ENCODE data around the gene TREH.

The TREH gene

GRCh38 chr11:118663381-118663780 is 16.1 kb downstream of the TREH start:
- no peak for DNase-seq (ENCODE audit: low spot score)

GRCh38 chr11:118662401-118663271 is 16.8 kb downstream of the TREH start:
- no peak for DNase-seq (ENCODE audit: low spot score)

- no peak for DNase-seq (ENCODE audit: low spot score)
These were observed 17.8 kb downstream of the TREH start for GRCh38 chr11:118661425-118662301.

- no peak for DNase-seq (ENCODE audit: low spot score)
These were observed 18.6 kb downstream of the TREH start for GRCh38 chr11:118660681-118661424.

GRCh38 chr11:118659953-118660680 is 19.3 kb downstream of the TREH start:
- DNase-seq (ENCODE audit: low spot score): no peak

- peak; percentile 95 for DNase-seq (ENCODE audit: low spot score)
These were observed 20.0 kb downstream of the TREH start for GRCh38 chr11:118659314-118659952.

GRCh38 chr11:118658429-118659313 is 20.8 kb downstream of the TREH start:
- peak; percentile 54 for DNase-seq (ENCODE audit: low spot score)

- no peak for DNase-seq (ENCODE audit: low spot score)
These were observed 21.6 kb downstream of the TREH start for GRCh38 chr11:118657709-118658428.

- no peak for DNase-seq (ENCODE audit: low spot score)
These were observed 22.2 kb downstream of the TREH start for GRCh38 chr11:118657238-118657637.

- DNase-seq (ENCODE audit: low spot score): no peak
These were observed 22.8 kb downstream of the TREH start for GRCh38 chr11:118656563-118657165.

- no peak for DNase-seq (ENCODE audit: low spot score)
These were observed 23.8 kb downstream of the TREH start for GRCh38 chr11:118655486-118656190.

GRCh38 chr11:118653684-118654390 is 25.6 kb downstream of the TREH start:
- DNase-seq (ENCODE audit: low spot score): no peak

- no peak for DNase-seq (ENCODE audit: low spot score)
These were observed 26.7 kb downstream of the TREH start for GRCh38 chr11:118652681-118653181.

- no peak for DNase-seq (ENCODE audit: low spot score)
These were observed 27.6 kb downstream of the TREH start for GRCh38 chr11:118651820-118652219.

GRCh38 chr11:118650366-118650765 is 29.1 kb downstream of the TREH start:
- no peak for DNase-seq (ENCODE audit: low spot score)

GRCh38 chr11:118649941-118650340 is 29.5 kb downstream of the TREH start:
- no peak for DNase-seq (ENCODE audit: low spot score)

GRCh38 chr11:118648291-118648690 is 31.2 kb downstream of the TREH start:
- DNase-seq (ENCODE audit: low spot score): no peak

Data from D341Med (cell line).